GM21717 (cell line): ENCODE results near the gene FN1.
"Not testable (repeated sequence)": the region's sequence is repeated elsewhere in the genome, so short reads cannot be mapped to it uniquely, and the experiment has no call there.

Experiments
- ATAC-seq: cut with Tn5 transposase; IDR thresholded peaks from one replicate; pipeline ENCODE4 v1.9.1; 2021; ENCODE audit warnings: mild to moderate bottlenecking, moderate library complexity; ENCODE audit not compliant: unreplicated experiment

Gene FN1

DNA sequence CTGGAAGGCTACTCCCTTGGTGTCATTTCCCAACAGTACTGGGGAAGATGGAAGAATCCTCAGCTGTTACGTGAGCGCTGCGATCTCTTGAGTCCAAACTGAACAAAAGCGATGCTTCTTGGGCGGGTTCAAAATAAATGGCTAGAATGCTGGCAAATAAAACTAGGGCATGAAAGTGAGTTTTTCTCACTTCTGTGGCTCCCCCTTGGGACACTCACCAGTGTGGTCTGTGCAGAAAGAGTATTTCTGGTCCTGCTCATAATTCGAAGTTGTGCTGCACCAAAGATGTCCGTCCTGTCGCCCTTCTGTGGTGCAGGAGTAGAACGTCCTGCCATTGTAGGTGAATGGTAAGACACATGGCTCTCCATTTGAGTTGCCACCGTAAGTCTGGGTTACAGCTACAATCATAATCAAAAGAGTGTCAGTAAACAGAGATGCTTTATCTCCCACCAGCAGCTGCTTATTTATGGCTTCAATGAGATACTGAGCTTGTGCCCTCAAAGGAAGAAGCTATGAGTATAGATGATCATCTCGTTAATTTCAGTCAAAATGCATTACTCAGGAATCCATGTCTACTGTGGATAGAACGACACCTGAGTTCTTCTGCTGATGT, 11.8 kb downstream of the FN1 start:
- no peak for ATAC-seq

DNA sequence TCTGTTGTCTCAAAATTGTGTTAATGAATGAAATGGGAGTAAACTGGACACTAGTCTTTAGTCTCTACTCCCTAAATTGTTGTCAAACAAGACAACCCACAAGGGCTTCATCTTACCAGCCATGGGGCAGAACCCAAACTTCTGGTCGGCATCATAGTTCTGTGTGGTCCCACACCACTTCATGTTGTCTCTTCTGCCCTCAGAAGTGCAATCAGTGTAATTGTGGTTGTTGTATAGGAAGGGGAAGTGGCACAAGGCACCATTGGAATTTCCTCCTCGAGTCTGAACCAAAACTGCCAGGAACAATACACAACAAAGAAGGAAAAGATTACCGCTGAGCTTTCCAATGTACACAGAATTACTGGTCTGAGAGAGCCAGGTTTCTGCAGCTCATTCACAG, 12.6 kb downstream of the FN1 start:
- no peak for ATAC-seq

DNA sequence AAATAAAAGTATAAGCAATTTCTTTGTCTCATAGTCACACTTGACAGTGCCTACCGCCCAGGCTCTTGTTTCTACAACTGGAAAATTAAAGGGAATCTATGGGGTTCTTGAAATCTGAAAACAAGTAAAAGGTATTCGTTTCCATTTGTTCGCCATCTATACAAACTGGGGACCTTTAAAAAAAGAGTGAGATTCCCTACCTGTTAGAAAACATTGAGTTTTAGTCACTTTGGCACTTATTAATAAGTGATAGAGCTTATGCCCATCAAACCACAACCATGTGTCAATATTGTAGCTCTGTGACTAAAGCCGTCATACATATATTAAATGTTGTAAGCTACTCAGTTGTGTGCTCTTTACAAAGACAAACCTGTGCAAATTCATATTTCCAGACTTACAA, 13.2 kb downstream of the FN1 start:
- ATAC-seq, result no peak

DNA sequence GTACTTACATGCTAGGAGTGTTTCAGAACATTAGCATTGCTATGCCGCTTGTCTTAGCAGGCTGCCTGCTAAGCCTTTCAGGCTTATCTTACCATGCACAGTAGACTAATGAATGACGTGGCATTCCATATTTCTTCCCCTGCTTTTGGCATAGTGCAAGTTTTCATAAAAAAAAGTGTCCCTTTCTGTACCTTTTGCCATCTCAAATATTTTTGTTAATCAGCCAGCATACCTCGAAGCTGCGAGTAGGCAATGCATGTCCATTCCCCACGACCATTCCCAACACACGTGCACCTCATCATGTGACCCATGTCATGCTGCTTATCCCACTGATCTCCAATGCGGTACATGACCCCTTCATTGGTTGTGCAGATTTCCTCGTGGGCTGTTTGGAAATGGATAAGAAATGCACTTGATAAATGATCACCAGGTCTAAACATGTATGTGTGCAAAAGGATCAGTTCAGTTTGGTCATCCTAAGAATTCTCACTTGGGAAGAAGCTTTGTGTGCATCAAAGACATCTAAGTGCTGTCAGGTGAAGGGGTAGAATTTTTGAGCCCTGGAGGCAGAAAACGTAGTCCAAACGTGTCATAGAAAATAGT, 13.9 kb downstream of the FN1 start:
- no peak for ATAC-seq

DNA sequence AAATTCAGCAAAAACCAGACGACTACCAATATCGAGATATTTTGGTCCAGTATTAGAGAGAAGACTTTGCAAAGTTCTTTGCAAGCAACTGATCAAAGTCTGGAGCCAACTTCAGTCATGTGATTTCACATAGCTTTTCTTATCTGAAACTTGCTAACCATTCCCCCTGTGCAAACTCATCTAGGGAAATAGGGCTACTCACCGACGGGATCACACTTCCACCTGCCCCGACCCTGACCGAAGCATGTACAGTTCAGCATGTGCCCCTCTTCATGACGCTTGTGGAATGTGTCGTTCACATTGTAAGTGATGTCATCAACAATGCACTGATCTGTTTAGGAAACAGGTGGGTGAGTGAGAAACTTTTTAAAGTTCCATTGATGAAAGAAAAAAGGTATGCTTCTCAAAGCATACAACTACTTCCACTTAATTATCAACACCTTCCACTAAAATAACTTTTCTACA, 15.4 kb downstream of the FN1 start:
- ATAC-seq, result no peak

DNA sequence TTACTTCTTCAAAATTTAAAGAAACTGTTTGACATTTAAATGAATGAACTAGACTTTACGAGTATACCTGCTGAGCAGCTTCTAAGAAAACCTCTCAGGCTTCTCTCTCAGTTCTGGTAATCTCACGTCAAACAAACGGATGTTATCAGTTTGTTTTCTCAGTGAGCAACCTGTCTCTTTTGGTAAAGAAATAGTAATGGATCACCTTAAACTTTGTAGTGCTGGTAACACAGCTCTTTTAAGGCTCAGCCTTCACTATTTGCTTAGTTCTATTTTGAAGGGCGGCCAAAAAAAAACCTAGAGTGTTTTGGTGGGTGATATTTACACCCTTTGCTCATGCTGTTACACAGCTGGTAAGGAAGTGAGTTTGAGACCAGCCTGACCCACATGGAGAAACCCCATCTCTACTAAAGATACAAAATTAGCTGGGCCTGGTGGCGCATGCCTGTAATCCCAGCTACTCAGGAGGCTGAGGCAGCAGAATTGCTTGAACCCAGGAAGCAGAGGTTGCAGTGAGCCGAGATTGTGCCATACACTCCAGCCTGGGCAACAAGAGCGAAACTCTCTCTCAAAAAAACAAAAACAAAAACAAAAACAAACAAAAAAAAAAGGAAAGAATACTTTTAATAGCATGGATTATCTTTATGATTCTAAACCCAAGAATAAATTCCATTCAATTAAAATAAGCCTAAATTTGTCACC, 15.9 kb downstream of the FN1 start:
- no peak for ATAC-seq

DNA sequence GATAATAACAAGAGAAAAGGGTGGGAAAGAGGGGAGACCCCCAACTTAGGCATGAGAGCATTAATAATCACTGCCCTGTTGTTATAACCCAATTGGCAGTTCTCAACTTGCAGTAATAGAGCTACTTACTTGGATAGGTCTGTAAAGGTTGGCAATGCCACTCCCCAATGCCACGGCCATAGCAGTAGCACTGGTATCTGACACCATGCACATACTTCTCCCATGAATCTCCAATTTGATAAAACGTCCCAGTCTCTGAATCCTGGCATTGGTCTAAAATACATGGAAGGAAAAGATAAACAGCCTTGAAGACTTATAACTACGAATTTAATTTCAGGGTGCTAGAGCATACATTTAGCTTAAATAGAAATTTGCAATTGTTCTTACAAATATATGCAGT, 16.8 kb downstream of the FN1 start:
- ATAC-seq, result no peak

DNA sequence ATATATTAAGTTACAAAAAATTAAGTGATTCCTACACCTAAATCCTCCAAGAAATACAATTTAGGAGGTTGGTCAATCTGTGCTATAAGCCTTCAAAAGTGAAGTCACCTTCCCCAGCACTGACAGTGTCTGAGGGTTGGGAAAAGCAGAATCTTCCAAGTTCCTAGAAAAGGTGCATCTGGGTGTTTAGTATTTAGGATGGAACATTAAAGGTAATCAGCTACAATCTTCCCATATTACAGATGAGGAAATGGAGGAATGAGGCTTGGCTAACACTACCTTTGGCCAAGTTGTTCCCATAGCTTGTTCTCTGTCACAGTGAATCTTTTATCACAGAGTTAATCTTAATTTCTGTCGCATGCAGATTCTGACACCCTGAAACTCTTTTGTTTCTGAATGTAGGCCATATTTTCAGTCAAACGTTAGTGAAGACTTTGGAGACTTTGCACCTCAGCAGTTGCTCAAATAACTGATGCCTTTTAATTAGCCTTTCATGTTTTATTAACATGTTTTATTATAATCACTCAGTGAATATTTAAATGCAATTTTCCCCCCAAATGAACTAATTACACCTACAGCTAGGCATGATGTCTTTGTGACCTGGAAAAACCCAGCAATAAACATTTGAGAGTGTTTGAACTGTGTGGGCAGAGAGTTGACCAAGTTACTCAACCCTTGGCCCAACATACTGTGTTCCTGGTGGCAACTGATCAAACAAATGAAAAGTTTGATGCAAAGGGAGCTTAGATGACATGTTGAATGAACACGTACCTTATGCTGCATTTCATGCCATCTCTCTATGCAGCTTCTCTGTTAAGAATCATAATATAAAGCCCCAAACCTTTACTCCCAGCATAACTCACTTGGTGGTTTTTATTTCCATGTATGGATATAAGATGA, 17.6 kb downstream of the FN1 start:
- ATAC-seq, result no peak

DNA sequence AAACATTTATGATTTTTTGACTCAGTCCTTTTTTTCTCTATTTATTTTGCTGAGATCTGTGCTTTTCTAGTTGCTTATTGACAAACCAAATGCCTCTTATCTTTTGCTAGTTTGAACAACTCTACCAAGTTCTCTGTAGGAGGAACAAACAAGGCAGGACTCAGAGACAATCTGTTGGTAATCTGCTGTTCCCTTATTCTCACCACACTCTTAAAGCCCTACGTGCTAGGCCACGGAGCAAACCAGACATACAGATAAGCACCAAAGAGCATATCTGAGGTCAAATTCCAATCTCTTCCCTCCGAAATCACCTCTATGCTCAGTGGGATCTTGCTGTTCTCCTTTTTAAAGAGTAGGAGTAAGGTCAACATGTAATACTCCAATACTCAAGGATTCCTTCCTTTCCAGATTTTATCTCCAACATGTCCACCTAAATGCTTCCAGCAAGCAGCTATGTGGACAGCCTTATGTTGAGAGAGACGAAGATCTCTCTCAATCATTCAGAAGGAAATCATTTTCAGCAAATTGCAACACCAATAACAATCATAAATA, 18.4 kb downstream of the FN1 start:
- no peak for ATAC-seq

DNA sequence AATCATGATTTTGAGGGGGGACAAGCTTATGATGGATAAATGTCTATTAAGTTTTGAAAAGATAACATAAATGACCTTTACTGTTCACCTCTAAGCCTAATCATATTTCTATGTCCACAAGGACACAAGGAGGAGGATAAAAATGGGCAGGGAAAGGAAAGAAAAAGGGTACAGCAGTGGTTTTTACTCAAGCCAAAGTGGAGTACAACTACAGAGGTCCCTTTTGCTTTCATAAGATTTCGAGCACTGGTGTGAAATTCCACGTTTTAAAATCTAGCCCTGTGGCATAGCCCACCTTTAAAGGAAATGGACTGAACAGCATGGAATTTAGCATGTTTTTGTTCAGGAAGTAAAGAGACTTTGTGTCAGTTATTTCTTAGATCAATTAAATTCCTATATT, 19.2 kb downstream of the FN1 start:
- no peak for ATAC-seq

DNA sequence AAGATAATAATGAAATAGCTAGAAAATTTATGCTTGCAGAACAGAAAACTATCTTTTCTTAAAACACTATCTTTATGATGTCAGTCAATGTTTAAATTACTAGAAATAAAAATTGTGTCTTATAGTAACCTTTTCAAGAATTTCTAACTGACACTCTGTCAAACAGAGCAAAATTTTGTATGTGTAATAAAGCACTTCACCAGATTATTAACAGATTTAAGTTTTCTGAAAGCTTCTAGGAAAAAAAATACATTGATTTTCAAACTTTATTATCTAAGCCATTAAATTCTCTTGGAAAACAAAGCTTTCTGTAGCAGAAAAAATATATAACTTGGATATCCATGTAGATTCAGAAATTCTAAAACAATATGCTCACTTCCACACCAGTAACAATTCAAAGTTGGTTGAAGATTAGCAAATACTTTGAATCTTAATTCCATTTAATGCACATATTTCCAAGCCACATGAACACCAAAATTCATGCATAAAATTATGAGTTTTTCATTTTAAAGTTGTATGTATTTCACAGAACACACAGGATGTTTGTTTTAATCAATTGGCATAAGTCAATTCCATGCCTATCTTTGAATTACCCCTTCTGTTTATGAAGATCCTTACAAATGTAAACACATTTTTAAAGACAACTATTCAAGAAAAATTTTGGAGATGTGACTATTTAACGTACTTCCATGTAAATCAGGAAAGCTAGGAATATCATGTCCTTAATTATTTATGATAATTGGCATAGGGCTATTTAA, 19.9 kb downstream of the FN1 start:
- ATAC-seq, result no peak

DNA sequence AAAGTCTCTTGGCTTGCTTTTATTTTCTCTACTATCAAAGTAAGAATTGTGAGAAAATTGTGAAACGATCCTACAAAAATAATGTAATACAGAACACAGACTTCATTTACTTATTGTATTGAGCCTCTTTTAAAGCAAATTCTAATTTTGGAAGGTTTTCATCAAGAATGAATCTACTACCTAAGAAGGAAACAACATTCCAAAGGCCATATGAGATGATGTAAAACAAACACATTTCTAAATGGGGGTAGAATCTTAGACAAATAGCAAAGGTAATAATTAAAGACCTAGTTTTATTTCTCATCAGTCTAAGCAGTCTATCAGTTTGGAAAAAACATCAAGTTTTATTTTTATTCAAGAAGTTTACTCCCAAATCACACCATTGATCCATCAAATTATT, 20.6 kb downstream of the FN1 start:
- ATAC-seq, result no peak

DNA sequence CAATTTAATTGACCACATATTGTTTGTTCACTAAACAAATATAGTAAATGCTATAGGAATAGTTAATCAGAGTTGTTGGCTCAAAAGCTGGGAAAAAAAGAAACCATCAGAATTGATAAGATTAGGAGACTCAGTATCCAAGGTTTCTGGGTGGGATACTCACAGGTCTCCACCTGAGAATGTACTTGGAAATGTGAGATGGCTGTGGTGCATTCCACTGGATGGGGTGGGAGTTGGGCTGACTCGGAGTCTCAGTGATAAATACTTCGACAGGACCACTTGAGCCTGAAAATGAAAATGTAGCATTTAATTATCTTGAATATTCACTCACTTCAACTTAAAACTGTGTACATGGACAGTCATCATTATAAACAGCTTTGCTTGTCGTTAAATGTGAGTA, 21.2 kb downstream of the FN1 start:
- ATAC-seq, result no peak

DNA sequence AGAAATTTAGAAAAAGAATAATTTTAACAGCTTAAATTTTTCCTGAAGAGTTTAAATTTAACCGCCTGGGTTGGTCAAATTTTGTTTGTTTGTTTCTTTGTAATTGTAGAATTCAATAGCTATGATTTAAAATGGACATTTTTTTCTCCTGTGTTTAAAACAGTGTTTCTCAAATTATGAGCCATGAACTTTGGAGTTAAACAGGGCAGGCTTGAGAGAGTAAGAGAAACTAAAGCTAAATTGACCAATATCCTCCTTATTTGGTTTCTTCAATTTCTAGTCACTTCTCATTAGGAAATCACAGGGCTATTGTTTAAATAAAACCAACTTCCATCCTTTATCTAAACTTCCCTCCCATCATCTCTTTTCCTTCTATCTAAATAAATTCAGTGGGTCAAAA, 21.9 kb downstream of the FN1 start:
- no peak for ATAC-seq

DNA sequence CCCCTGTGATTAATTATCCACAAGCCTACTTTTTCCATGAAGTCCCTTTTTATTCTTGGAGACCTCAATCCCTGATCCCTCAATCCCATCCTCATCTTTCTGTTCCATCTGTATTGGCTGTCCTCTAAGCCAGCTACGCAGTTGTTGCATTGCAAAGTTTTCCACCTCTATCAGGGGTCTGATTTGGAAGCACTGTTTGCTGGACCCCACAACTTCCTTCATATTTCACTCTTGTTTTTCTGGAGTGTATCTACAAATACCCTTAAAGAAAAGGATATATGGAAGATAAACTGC, 22.4 kb downstream of the FN1 start:
- no peak for ATAC-seq

DNA sequence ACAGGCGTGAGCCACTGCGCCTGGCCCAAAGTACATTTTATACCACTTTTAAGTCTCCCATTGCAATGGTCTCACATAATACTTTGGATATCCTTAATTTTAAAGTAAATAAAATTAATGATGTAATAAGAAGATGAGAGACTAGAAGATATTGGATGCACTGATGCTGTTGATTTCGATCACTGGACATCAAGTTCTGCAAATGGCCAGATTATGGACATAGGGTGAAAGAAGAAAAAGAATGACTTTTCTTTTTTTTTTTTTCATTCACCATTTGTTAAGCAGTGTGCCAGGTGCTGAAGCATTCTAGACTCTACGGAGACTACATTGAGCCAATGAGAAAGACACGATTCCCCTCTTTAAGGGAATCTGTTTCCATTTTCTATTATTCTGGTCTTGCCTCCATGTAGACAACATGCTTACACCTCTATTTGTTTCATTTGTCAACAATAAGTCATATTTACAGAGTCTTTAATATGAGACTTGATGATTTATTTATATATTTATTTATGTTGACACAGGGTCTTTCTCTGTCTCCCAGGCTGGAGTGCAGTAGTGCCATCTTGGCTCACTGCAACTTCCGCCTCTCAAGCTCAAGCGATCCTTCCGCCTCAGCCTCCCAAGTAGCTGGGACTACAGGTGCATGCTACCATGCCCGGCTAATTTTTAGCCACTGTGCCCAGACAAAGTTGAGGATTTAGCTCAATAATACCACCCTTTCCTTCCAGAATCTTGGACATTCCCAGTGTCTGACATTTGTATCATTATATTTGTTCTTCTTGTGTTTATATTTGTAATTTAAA, 23.7 kb downstream of the FN1 start:
- no peak for ATAC-seq

DNA sequence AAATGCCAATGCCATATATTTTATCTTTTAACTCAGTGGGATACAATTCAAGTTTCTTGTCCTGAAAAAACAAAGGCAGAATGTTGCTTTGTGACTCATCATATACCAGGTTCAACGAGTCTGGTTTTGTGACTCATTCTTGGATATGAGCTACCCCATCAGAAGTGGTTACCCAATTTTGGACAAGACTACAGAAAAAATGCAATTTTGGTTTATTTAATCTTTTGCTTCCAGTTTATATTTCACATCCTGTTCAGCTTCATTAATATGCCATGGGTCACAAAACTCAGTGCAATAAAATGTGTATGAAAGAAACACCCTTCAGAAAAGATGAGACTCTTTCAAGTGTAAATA, 25.0 kb downstream of the FN1 start:
- no peak for ATAC-seq

DNA sequence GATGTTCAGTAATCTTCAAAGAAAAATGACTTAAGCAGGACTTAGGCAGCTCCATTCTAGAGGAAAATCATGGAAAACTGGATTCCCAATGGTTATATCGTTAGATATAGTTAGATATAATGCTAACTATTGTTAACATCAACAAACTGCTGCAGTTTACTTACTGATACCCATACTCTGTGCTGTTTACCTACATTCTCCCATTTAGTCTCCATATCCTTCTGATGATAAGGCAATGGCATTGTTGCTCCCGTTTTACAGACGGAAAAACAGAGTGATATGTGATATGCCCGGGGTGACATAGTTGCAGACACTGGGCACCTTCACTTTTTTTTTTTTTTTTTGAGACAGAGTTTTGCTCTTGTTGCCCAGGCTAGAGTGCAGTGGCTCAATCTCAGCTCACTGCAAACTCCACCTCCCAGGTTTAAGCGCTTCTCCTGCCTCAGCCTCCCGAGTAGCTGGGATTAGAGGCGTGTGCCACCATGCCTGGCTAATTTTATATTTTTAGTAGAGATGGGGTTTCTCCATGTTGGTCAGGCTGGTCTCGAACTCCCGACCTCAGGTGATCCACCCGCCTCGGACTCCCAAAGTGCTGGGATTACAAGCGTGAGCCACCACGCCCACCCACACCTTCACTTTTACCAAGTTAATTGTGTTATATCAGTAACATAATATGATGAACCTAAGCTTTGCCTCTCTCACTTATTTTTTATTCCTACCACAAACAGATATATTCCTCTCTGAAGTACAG, 25.5 kb downstream of the FN1 start:
- not testable (repeated sequence) for ATAC-seq
